SK-N-MC (cell line): ENCODE measurements around the gene LYZL6.

Source experiments
- EZH2 ChIP-seq: fragments of 200-600 bp; sonication (generic); IDR thresholded peaks from one replicate; pipeline ENCODE4 v1.6.1; 2017; ENCODE audit warnings: antibody characterized with exemption
- POLR2AphosphoS5 ChIP-seq: IDR thresholded peaks from 2 replicates; pipeline ENCODE4 v1.6.1; 2012; ENCODE audit warnings: mild to moderate bottlenecking, low read depth, low read length, borderline replicate concordance

GRCh38 chr17:35943537-35943936 is at the start of gene LYZL6:
- TF ChIP-seq POLR2AphosphoS5 (no peak), EZH2 (no peak)
